Suprapubic skin (tissue), 4 donors: ENCODE measurements around the gene GMDS. TPM values are rescaled to one million over a fixed set of nuclear protein-coding genes. Genes with fewer than 3 reads are reported as not detected.

Experiments used
- DNase-seq, 2 donors: peaks; one replicate each; pipeline ENCODE4 v3.0.0-alpha.2; 2019; ENCODE audit warnings: low spot score in 2 of 2
- H3K27ac ChIP-seq: fragments of 200-600 bp; sonication (generic); one replicate; pipeline ENCODE4 v1.5.1; 2019
- H3K27me3 ChIP-seq: fragments of 200-600 bp; sonication (generic); one replicate; pipeline ENCODE4 v1.5.1; 2019
- H3K36me3 ChIP-seq: fragments of 200-600 bp; sonication (generic); one replicate; pipeline ENCODE4 v1.5.1; 2019
- H3K4me1 ChIP-seq: fragments of 200-600 bp; sonication (generic); one replicate; pipeline ENCODE4 v1.5.1; 2019
- H3K4me3 ChIP-seq: fragments of 200-600 bp; sonication (generic); one replicate; pipeline ENCODE4 v1.5.1; 2019; ENCODE audit warnings: mild to moderate bottlenecking
- H3K9me3 ChIP-seq: fragments of 200-600 bp; sonication (generic); one replicate; pipeline ENCODE4 v1.5.1; 2019
- EP300 ChIP-seq: sonication (generic); formaldehyde crosslinking; IDR thresholded peaks from one replicate; pipeline ENCODE4 v1.6.1; 2017; ENCODE audit warnings: antibody characterized with exemption
- POLR2A ChIP-seq, 2 donors: fragments of 450-650 bp; IDR thresholded peaks; one replicate each; pipeline ENCODE4 v1.6.1; 2017; ENCODE audit warnings: antibody characterized with exemption in 2 of 2, mild to moderate bottlenecking in 2 of 2, moderate library complexity in 2 of 2
- POLR2AphosphoS5 ChIP-seq, 3 donors: sonication (generic); formaldehyde crosslinking; IDR thresholded peaks; one replicate each; pipeline ENCODE4 v1.6.1; 2017; ENCODE audit warnings: antibody characterized with exemption in 3 of 3
- WGBS: methylation state at CpG from one replicate; pipeline ENCODE4 v1.1.5; 2018; 5-methylcytosine and 5-hydroxymethylcytosine counted together
- total RNA-seq, 4 donors: library from RNA; depleted of rRNA; stranded (reverse); fragments of >200 nt; gene quantifications; one replicate each; pipeline ENCODE4 v1.1.0, GENCODE V29; 2016
- TF ChIP-seq, protein P1 (sequence below), 2 donors: fragments of 200-600 bp in 1 of 2; fragments of 450-650 bp in 1 of 2; sonication (generic) in 1 of 2; IDR thresholded peaks; one replicate each; pipeline ENCODE4 v1.5.1; 2016 to 2019; ENCODE audit warnings: antibody characterized with exemption in 2 of 2, mild to moderate bottlenecking in 1 of 2, moderate library complexity in 1 of 2

The GMDS gene
- total RNA-seq, 4 donors from 2014 or later, result 11.7 to 19.3 (median 13.2) TPM

DNA sequence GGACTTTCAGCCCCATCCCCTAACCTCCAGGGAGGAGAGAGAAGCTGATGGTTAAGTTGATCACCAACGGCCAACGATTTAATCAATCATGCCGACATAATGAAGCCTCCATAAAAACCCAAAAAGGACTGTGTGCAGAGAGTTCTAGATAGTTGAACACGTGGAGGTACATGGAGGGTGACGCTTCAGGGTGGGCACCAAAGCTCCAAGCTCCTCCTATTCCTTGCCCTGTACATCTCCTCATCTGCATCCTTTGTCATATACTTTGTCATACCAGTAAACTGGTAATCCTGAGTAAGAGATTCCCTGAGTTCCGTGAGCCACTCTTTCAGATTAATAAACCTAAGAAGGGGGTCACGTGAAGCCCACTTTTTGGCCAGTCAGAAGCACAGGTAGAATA, 3.7 kb upstream of the GMDS start:
- TF ChIP-seq, protein P1, sequence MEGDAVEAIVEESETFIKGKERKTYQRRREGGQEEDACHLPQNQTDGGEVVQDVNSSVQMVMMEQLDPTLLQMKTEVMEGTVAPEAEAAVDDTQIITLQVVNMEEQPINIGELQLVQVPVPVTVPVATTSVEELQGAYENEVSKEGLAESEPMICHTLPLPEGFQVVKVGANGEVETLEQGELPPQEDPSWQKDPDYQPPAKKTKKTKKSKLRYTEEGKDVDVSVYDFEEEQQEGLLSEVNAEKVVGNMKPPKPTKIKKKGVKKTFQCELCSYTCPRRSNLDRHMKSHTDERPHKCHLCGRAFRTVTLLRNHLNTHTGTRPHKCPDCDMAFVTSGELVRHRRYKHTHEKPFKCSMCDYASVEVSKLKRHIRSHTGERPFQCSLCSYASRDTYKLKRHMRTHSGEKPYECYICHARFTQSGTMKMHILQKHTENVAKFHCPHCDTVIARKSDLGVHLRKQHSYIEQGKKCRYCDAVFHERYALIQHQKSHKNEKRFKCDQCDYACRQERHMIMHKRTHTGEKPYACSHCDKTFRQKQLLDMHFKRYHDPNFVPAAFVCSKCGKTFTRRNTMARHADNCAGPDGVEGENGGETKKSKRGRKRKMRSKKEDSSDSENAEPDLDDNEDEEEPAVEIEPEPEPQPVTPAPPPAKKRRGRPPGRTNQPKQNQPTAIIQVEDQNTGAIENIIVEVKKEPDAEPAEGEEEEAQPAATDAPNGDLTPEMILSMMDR (IDR thresholded peaks at IDR 0.05), result no peak
- TF ChIP-seq EP300, result no peak
- no peak for TF ChIP-seq POLR2AphosphoS5 (IDR thresholded peaks at IDR 0.05)
- TF ChIP-seq POLR2A (IDR thresholded peaks at IDR 0.05), result no peak
- H3K36me3 ChIP-seq, result no peaks in the 10 kb centered on the region
- DNase-seq, result no peak
- no peaks in the 10 kb centered on the region for H3K9me3 ChIP-seq
- peaks cover 23% of the 10 kb centered on the region for H3K4me1 ChIP-seq
- no peak overlapping the region for H3K27ac ChIP-seq
- 95% methylated on average over 7 of the region's 7 CpGs for WGBS
- no peaks in the 10 kb centered on the region for H3K27me3 ChIP-seq
- no peak overlapping the region for H3K4me3 ChIP-seq

DNA sequence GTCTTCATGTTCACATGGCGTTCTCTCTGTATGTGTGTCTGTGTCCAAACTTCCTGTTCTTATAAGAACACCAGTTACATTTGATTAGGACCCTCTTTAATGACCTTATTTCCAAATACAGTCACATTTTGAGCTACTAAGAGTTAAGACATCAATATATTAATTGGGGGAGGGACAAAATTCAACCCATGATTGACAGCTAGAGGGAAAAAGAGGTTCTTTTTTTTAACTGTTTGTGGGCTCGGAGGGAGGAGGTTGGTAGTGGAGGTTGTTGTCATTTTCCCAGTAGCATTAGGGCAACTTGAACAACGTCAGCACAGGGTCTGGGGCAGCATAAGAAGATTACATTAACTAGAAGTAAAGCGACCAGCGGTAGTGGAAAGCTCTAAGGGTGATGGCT, 2.3 kb upstream of the GMDS start:
- no peak for TF ChIP-seq EP300
- TF ChIP-seq POLR2AphosphoS5 (IDR thresholded peaks at IDR 0.05), result no peak
- TF ChIP-seq, protein P1 (IDR thresholded peaks at IDR 0.05), result no peak
- TF ChIP-seq POLR2A (IDR thresholded peaks at IDR 0.05), result no peak
- Histone ChIP-seq H3K4me3 (no peak overlapping the region), H3K9me3 (no peaks in the 10 kb centered on the region), H3K27me3 (no peaks in the 10 kb centered on the region), H3K36me3 (no peaks in the 10 kb centered on the region), H3K4me1 (peaks cover 24% of the 10 kb centered on the region), H3K27ac (no peak overlapping the region)
- DNase-seq, result no peak
- 94% methylated on average over 5 of the region's 5 CpGs for WGBS

DNA sequence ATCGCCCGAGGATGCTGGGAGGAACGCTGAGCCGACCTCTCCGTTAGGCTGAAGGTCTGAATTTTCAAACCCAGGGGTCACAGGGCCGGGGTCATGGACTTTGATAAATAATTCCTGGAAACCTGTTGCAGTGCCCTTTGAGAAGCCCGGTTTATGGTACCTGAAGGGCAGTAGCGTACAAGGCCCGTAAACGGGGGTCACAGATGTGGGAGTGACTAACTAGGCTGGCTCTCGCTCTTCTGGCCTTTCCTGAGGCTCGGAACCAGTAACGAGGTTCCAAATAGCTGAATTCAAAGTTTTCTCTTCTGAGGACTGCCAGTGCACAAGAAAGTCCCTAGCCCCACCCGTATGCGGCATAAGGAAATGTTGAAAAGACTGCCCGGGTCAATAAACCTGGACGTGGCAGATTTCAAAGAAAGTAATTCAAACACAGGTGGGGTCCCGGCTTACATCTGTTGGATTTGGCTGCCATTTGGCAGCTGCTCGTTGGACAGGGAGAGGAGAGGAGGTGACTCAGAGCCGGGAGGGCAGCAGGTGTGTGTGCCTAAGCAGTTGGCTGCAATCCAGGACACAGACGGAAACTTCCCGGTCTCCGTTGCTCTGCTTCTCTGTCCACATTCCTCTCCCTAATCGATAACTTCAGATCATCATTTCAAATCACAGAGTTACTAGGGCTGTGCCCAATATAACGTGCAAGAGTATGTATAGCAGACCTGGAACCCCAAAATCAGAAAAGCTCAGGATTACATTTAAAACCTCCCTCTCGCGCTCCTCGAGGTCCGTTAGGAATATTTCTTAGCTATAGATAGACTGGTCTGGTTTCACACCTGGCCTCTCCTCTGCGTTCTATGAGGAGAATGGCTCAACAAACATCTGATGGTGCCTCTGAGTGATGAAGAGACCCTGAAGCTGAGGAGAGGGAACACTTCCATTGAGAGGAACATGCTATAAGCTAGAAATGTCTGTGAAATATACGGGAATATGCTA, 765 bp upstream of the GMDS start:
- H3K36me3 ChIP-seq, result no peaks in the 10 kb centered on the region
- H3K27ac ChIP-seq, result peak overlapping the region; percentile 86
- 17% methylated on average over 26 of the region's 31 CpGs for WGBS
- peak overlapping the region; percentile 69 for H3K4me3 ChIP-seq
- H3K27me3 ChIP-seq, result no peaks in the 10 kb centered on the region
- DNase-seq, result peak in 1 of 2 donors; percentile 76
- TF ChIP-seq POLR2AphosphoS5 (IDR thresholded peaks at IDR 0.05) (no peak), POLR2A (IDR thresholded peaks at IDR 0.05) (no peak), EP300 (no peak)
- TF ChIP-seq, protein P1 (IDR thresholded peaks at IDR 0.05), result no peak
- peaks cover 24% of the 10 kb centered on the region for H3K4me1 ChIP-seq
- no peaks in the 10 kb centered on the region for H3K9me3 ChIP-seq

GRCh38 chr6:2244261-2245102, 923 bp downstream of the GMDS start:
- DNase-seq, result no peak
- Histone ChIP-seq H3K4me3 (peak overlapping the region; percentile 69), H3K36me3 (no peaks in the 10 kb centered on the region), H3K27me3 (no peaks in the 10 kb centered on the region), H3K27ac (no peak overlapping the region), H3K4me1 (peaks cover 24% of the 10 kb centered on the region), H3K9me3 (no peaks in the 10 kb centered on the region)
- TF ChIP-seq POLR2AphosphoS5 (IDR thresholded peaks at IDR 0.05) (no peak), EP300 (no peak), POLR2A (IDR thresholded peaks at IDR 0.05) (no peak)
- TF ChIP-seq, protein P1 (IDR thresholded peaks at IDR 0.05), result no peak
- 42% methylated on average over 21 of the region's 32 CpGs for WGBS
